AG04450 (cell line): Measurements from ENCODE around the gene HOXB6. TPM values are rescaled to one million over a fixed set of nuclear protein-coding genes. Genes with fewer than 3 reads are reported as not detected.

Experiments used
- CTCF ChIA-PET: fragments of 300-600, 350-600 bp; formaldehyde crosslinking; extraction: SDS; loops from one replicate; lab custom pipeline; 2022; ENCODE audit warnings: antibody characterized with exemption, inconsistent platforms; lab: Charles Lee
- POLR2A ChIA-PET: fragments of 350-600 bp; formaldehyde crosslinking; extraction: SDS; loops from one replicate; lab custom pipeline; 2021; ENCODE audit warnings: antibody characterized with exemption, inconsistent platforms; lab: Yijun Ruan, JAX
- DNase-seq: peaks from one replicate; pipeline ENCODE4 v3.0.0-alpha.2; 2011; ENCODE audit warnings: low read depth, low spot score
- H3K27ac ChIP-seq: one replicate; pipeline ENCODE4 v1.5.1; 2012; ENCODE audit warnings: low read depth, low read length, control low read depth
- H3K27me3 ChIP-seq: one replicate; pipeline ENCODE4 v1.6.0; 2012; ENCODE audit warnings: low read length; ENCODE audit not compliant: control insufficient read depth, insufficient read depth
- H3K4me3 ChIP-seq: 2 replicates; pipeline ENCODE4 v1.5.1; 2011; ENCODE audit warnings: mild to moderate bottlenecking, low read depth, low read length, control low read depth
- H3K9me3 ChIP-seq: 2 replicates; pipeline ENCODE4 v1.5.1; 2012; ENCODE audit warnings: low read length; ENCODE audit not compliant: control insufficient read depth, insufficient read depth
- polyA plus RNA-seq: library from polyadenylated mRNA; depleted of rRNA; stranded (reverse); fragments of >200 nt; gene quantifications from 2 replicates; pipeline ENCODE4 v1.2.3, GENCODE V29; 2011
- TF ChIP-seq, protein P1 (sequence below): IDR thresholded peaks from 2 replicates; pipeline ENCODE4 v1.5.1; 2011; ENCODE audit warnings: low read depth, low read length, control low read depth, inconsistent platforms

Gene HOXB6
- polyA plus RNA-seq, 1 experiment: 15.4 TPM

- TF ChIP-seq, protein P1, sequence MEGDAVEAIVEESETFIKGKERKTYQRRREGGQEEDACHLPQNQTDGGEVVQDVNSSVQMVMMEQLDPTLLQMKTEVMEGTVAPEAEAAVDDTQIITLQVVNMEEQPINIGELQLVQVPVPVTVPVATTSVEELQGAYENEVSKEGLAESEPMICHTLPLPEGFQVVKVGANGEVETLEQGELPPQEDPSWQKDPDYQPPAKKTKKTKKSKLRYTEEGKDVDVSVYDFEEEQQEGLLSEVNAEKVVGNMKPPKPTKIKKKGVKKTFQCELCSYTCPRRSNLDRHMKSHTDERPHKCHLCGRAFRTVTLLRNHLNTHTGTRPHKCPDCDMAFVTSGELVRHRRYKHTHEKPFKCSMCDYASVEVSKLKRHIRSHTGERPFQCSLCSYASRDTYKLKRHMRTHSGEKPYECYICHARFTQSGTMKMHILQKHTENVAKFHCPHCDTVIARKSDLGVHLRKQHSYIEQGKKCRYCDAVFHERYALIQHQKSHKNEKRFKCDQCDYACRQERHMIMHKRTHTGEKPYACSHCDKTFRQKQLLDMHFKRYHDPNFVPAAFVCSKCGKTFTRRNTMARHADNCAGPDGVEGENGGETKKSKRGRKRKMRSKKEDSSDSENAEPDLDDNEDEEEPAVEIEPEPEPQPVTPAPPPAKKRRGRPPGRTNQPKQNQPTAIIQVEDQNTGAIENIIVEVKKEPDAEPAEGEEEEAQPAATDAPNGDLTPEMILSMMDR: no peak
- Histone ChIP-seq H3K4me3 (peak overlapping the region; percentile 20; the same call in 1 of the 2 replicates), H3K9me3 (peaks cover 4% of the 10 kb centered on the region; the same call in 1 of the 2 replicates), H3K27ac (peak overlapping the region; percentile 11), H3K27me3 (peaks cover 6% of the 10 kb centered on the region)
- ChIA-PET CTCF (interaction anchor here (0.6 to 1.2 kb wide), 3 partner anchors 195 to 346 kb away, joined by 3 to 4 read pairs (median 3); no protein-coding TSS in a partner anchor), POLR2A (interaction anchor here (0.6 to 1.1 kb wide), 2 partner anchors 22 to 199 kb away, joined by 3 to 4 read pairs; no protein-coding TSS in a partner anchor)
- no peak for DNase-seq
Measured at GRCh38 chr17:48609033-48609432, 4.2 kb upstream of the HOXB6 start.

DNA sequence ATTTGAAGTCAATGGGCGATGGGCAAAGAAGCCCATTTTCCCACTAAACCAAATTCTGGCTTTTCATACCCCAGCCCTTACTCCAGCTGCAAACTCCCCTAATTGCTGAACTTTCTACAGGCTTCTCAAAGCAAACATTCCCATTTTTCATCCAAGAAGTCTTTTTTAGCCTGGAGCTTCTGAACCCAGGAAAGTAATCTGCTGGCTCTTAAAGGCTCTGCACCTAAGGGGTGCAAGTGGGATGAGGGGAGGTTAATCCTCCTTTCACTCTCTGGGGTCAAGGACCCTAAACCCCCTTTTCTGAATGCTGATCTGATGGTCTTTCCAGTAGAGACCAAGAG lies 3.7 kb upstream of the HOXB6 start:
- TF ChIP-seq, protein P1: no peak
- Histone ChIP-seq H3K27me3 (peaks cover 4% of the 10 kb centered on the region), H3K4me3 (no peak overlapping the region), H3K27ac (no peak overlapping the region), H3K9me3 (peaks cover 4% of the 10 kb centered on the region; the same call in 1 of the 2 replicates)
- CTCF ChIA-PET: interaction anchor here (0.6 to 1.2 kb wide), 3 partner anchors 196 to 270 kb away, joined by 3 to 4 read pairs (median 3); no protein-coding TSS in a partner anchor
- no peak for DNase-seq
- POLR2A ChIA-PET: interaction anchor here (1.1 kb wide), 1 partner anchor 21 kb away, joined by 4 read pairs; no protein-coding TSS in a partner anchor

DNA sequence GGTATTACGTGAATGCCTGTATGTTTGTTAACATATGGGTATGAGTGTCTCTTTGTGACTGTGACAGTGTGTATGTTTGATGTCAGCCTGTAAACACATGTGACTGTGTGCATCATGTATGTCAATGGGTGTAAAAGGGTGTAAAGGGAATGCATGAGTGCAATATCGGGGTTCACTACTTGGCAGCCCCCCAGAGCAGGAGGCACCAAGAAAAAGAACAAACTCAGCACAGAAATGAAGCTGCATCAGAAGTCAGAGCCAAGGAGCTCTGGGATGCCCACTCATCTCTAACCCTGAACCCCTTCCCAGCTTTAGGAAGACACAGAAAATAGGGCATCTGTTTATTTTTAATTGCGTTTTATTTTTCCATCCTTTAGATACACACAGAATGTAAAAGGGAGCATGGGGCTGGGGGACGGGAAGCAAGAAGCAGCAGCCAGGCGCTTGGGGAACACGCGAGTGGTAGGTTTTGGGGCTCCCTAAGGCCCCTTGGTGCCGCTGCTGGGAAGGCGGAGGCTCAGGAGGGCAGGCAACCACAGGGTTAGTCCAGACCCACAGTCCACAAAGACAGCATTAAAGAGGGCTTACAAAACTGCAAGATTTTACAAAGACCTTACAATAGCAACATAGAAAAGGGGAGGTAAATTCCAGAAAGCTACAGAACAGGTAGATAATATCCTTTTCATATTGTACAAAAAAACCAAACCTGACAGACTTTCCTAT lies 2.3 kb upstream of the HOXB6 start:
- H3K27ac ChIP-seq: no peak overlapping the region
- CTCF ChIA-PET: interaction anchor here (0.6 to 1.0 kb wide), 2 partner anchors 13 to 660 kb away, joined by 3 read pairs; no protein-coding TSS in a partner anchor
- H3K9me3 ChIP-seq: peaks cover 4% of the 10 kb centered on the region; the same call in 1 of the 2 replicates
- no peak overlapping the region for H3K4me3 ChIP-seq
- no peak for DNase-seq
- POLR2A ChIA-PET: no interaction called here
- H3K27me3 ChIP-seq: peaks cover 3% of the 10 kb centered on the region
- TF ChIP-seq, protein P1: no peak

DNA sequence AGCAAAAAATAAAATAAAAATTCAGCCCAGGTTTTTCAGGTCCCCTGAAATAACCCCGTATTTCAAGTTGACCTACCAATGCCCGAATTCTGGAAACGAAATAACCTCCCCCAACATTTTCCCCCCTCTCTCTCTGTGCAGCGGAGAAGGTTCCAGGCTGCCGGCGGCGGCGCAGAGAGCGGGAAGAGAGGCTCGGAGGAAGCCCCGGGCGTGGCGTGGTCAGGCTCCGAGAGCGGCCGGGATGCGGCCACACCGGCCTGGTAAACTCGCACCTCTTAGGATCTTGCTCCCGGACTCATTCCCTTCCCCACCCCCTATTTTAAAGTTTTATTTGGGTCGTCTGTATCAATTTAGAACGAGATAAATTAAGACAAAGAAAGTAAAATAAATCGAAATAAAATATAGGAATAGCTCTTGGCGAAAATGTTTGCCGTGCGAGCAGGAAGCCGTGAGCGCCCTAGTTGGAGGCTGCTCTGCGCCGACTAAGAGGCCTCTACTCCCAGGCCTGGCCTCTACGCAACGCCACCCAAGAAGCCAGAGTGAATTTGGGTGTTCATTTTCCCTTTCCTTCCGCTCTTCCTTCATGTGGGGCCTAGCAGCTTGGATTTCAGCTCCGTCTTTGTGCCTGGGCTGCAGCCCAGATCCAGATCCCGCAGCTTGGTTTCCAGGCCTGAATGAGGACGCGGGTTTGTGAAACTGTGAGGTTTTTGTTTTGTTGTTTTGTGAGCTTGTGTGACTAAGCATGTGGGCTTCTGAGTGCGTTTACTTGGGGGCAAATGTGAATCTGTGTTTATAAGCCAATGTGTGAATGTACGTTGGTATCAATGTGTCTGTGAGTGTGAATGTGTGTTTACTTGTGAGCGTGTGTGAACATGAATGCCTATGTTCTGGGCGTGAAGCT lies 1.5 kb upstream of the HOXB6 start:
- TF ChIP-seq, protein P1: no peak
- CTCF ChIA-PET: interaction anchor here (0.5 to 1.0 kb wide), 2 partner anchors 12 to 72 kb away, joined by 3 to 4 read pairs; no protein-coding TSS in a partner anchor
- Histone ChIP-seq H3K27me3 (peaks cover 3% of the 10 kb centered on the region), H3K4me3 (no peak overlapping the region), H3K9me3 (peaks cover 4% of the 10 kb centered on the region; the same call in 1 of the 2 replicates), H3K27ac (no peak overlapping the region)
- no peak for DNase-seq
- POLR2A ChIA-PET: no interaction called here
